Endothelial cell of umbilical vein (primary cell): ENCODE measurements around the gene CHL1. TPM values are rescaled to one million over a fixed set of nuclear protein-coding genes. Genes with fewer than 3 reads are reported as not detected.

Experiments used
- BruUV-seq: library from RNA; stranded (reverse); fragments of 400-500 nt; replicated peaks from 2 replicates; lab custom pipeline; 2021; lab: Mats Ljungman, UMichigan
- CTCF ChIA-PET: fragments of 300-600, 350-600 bp; sonication (Branson Sonifier 250); formaldehyde crosslinking; loops from one replicate; lab custom pipeline; 2021; ENCODE audit warnings: antibody characterized with exemption, inconsistent platforms; lab: Charles Lee
- POLR2A ChIA-PET: fragments of 300-600, 350-600 bp; sonication (Branson Sonifier 250); formaldehyde crosslinking; loops from one replicate; lab custom pipeline; 2021; ENCODE audit warnings: antibody characterized with exemption, inconsistent platforms; lab: Charles Lee
- DNase-seq: peaks from one replicate; pipeline ENCODE4 v3.0.0-alpha.2; 2011; ENCODE audit warnings: low read depth, low spot score
- FAIRE-seq: peaks from 2 replicates; lab custom pipeline; 2011; peaks lifted over from hg19 to GRCh38; lab: Jason Lieb, UNC
- H2AFZ ChIP-seq: 2 replicates; pipeline ENCODE4 v1.6.0; 2012; ENCODE audit warnings: low read depth, low read length, control low read depth, inconsistent platforms
- H3K27ac ChIP-seq: 2 replicates; pipeline ENCODE4 v1.5.1; 2011; ENCODE audit warnings: low read depth, mild to moderate bottlenecking, control low read depth, low read length, moderate library complexity; ENCODE audit not compliant: insufficient read depth
- H3K27me3 ChIP-seq, 2 experiments: 2 replicates each; pipeline versions ENCODE4 v1.6.0 to v1.6.1; 2011; ENCODE audit warnings: low read length in 2 of 2, mixed read lengths in 1 of 2; ENCODE audit not compliant: control insufficient read depth in 2 of 2, insufficient read depth in 2 of 2
- H3K36me3 ChIP-seq, 2 experiments: 2 replicates in 1 of 2; 3 replicates in 1 of 2; pipeline ENCODE4 v1.5.1; 2011; ENCODE audit warnings: low read length in 2 of 2, mild to moderate bottlenecking in 1 of 2, moderate library complexity in 1 of 2; ENCODE audit not compliant: control insufficient read depth in 2 of 2, insufficient read depth in 2 of 2; ENCODE audit errors: extremely low read depth in 1 of 2
- H3K4me1 ChIP-seq: 3 replicates; pipeline ENCODE4 v1.5.1; 2011; ENCODE audit warnings: mild to moderate bottlenecking, low read length; ENCODE audit not compliant: control insufficient read depth, insufficient read depth; ENCODE audit errors: extremely low read depth
- H3K4me2 ChIP-seq: 2 replicates; pipeline ENCODE4 v1.6.1; 2011; ENCODE audit warnings: low read length, control low read depth, mixed read lengths; ENCODE audit not compliant: insufficient read depth
- H3K4me3 ChIP-seq, 3 experiments: fragments of 200-600 bp in 1 of 3; sonication (generic), shearing (Covaris generic) in 1 of 3; replicated peaks in 1 of 3; 2 replicates each; pipeline ENCODE4 v1.5.1; 2011 to 2016; ENCODE audit warnings: control low read depth in 3 of 3, low read length in 3 of 3, mild to moderate bottlenecking in 2 of 3, inconsistent platforms in 1 of 3, low read depth in 1 of 3, moderate library complexity in 1 of 3; ENCODE audit not compliant: insufficient read depth in 1 of 3
- H3K79me2 ChIP-seq: 2 replicates; pipeline ENCODE4 v1.6.0; 2012; ENCODE audit warnings: low read length, inconsistent platforms; ENCODE audit not compliant: control insufficient read depth, insufficient read depth
- H3K9ac ChIP-seq: replicated peaks from 2 replicates; pipeline ENCODE3; 2011; ENCODE audit warnings: low read length, control low read depth; ENCODE audit not compliant: insufficient read depth; ENCODE audit errors: extremely low read depth
- H3K9me1 ChIP-seq: replicated peaks from 3 replicates; pipeline ENCODE4 v1.6.0; 2011; ENCODE audit warnings: mild to moderate bottlenecking, low read length; ENCODE audit not compliant: control insufficient read depth, insufficient read depth; ENCODE audit errors: extremely low read depth
- H3K9me3 ChIP-seq: replicated peaks from 2 replicates; pipeline ENCODE4 v1.5.1; 2012; ENCODE audit warnings: low read length, inconsistent platforms; ENCODE audit not compliant: control insufficient read depth, insufficient read depth
- H4K20me1 ChIP-seq: replicated peaks from 2 replicates; pipeline ENCODE3; 2011; ENCODE audit warnings: mild to moderate bottlenecking, low read length; ENCODE audit not compliant: control insufficient read depth, insufficient read depth; ENCODE audit errors: extremely low read depth
- CTCF ChIP-seq, 2 donors: IDR thresholded peaks; 1 replicate in 1 of 2; 2 replicates in 1 of 2; pipeline ENCODE4 v1.5.1; 2011; ENCODE audit warnings: low read length in 2 of 2, mild to moderate bottlenecking in 2 of 2, moderate library complexity in 2 of 2, control low read depth in 1 of 2, inconsistent platforms in 1 of 2, low read depth in 1 of 2; ENCODE audit not compliant: insufficient read depth in 1 of 2; ENCODE audit errors: extremely low read depth in 1 of 2
- EZH2 ChIP-seq: IDR thresholded peaks from 2 replicates; pipeline ENCODE4 v1.6.1; 2012; ENCODE audit warnings: borderline replicate concordance, low read depth, mild to moderate bottlenecking, moderate library complexity, low read length, inconsistent platforms; ENCODE audit not compliant: severe bottlenecking
- FOS ChIP-seq: IDR thresholded peaks from 2 replicates; pipeline ENCODE4 v1.6.1; 2011; ENCODE audit warnings: mild to moderate bottlenecking, low read length, moderate library complexity, borderline replicate concordance; ENCODE audit not compliant: insufficient read depth
- GATA2 ChIP-seq: IDR thresholded peaks from 2 replicates; pipeline ENCODE4 v1.7.0; 2011; ENCODE audit warnings: low read depth, mild to moderate bottlenecking, moderate library complexity, mixed read lengths, low read length; ENCODE audit not compliant: insufficient read length, insufficient read depth
- JUN ChIP-seq: IDR thresholded peaks from 2 replicates; pipeline ENCODE4 v1.6.1; 2011; ENCODE audit warnings: borderline replicate concordance, low read depth; ENCODE audit not compliant: insufficient read length, insufficient read depth
- MAX ChIP-seq: IDR thresholded peaks from 2 replicates; pipeline ENCODE4 v1.6.1; 2011; ENCODE audit not compliant: insufficient read depth, insufficient read length
- MYC ChIP-seq: IDR thresholded peaks from one replicate; pipeline ENCODE4 v1.6.1; 2011; ENCODE audit warnings: mild to moderate bottlenecking, low read depth, low read length
- POLR2A ChIP-seq: IDR thresholded peaks from 2 replicates; pipeline ENCODE4 v1.6.1; 2012; ENCODE audit warnings: low read depth, mild to moderate bottlenecking, control low read depth, low read length
- POLR2AphosphoS5 ChIP-seq: IDR thresholded peaks from 2 replicates; pipeline ENCODE4 v1.6.1; 2012; ENCODE audit warnings: low read depth, mild to moderate bottlenecking, control low read depth, low read length, moderate library complexity; ENCODE audit not compliant: insufficient read depth
- dilution Hi-C: fragments of 300-500 bp; cut with MboI; formaldehyde crosslinking; loops from one replicate; pipeline ENCODE4 v1.15.0; 2019; ENCODE audit warnings: low sequenced_read_pairs; ENCODE audit not compliant: extremely low pct_ligation_motif_present
- intact Hi-C: fragments of 100-400 bp; cut with micrococcal nuclease; formaldehyde crosslinking; loops from one replicate; pipeline ENCODE4 v1.10.0; 2022
- polyA plus RNA-seq, 4 experiments: library from polyadenylated mRNA; depleted of rRNA in 3 of 4; stranded (reverse) in 3 of 4; unstranded in 1 of 4; fragments of >200 nt; gene quantifications; 2 replicates each; pipeline versions ENCODE4 v1.2.1 to v1.2.3, GENCODE V29; 2011 to 2012; ENCODE audit warnings: missing spikeins in 1 of 4
- total RNA-seq: library from RNA; stranded (reverse); gene quantifications from 2 replicates; pipeline ENCODE4 v1.2.3, GENCODE V29; 2021

The CHL1 gene
- total and polyA plus RNA-seq, 2 donors (not counting 3 experiments of a cell fraction or from before 2014, with no cell fraction given), result not detected

GRCh38 chr3:291028-291427 lies 94.5 kb downstream of the CHL1 start:
- no peak overlapping the region for H3K27ac ChIP-seq
- H4K20me1 ChIP-seq, result no peaks in the 10 kb centered on the region
- intact Hi-C loops, result no loop called here
- H3K4me1 ChIP-seq, result no peaks in the 10 kb centered on the region
- no peak overlapping the region for H2AFZ ChIP-seq
- dilution Hi-C loops, result no loop called here
- no TSS peak for BruUV-seq
- H3K36me3 ChIP-seq, result no peaks in the 10 kb centered on the region
- H3K27me3 ChIP-seq, result no peaks in the 10 kb centered on the region
- no peak for TF ChIP-seq CTCF (IDR thresholded peaks at IDR 0.05; ENCODE audit: extremely low read depth in 1 of 2, insufficient read depth in 1 of 2, low read depth in 1 of 2, low read length in 2 of 2)
- TF ChIP-seq MYC, result no peak
- TF ChIP-seq POLR2AphosphoS5, result no peak
- TF ChIP-seq EZH2, result no peak
- TF ChIP-seq JUN, result no peak
- no peak for TF ChIP-seq MAX
- TF ChIP-seq GATA2, result no peak
- TF ChIP-seq FOS, result no peak
- TF ChIP-seq POLR2A, result no peak
- H3K79me2 ChIP-seq, result no peaks in the 10 kb centered on the region
- no peak for FAIRE-seq
- DNase-seq, result no peak
- no peaks in the 10 kb centered on the region for H3K9me1 ChIP-seq
- CTCF ChIA-PET, result interaction anchor here (1.3 kb wide), 1 partner anchor 8 kb away, joined by 3 read pairs; no protein-coding TSS in a partner anchor
- no peak overlapping the region for H3K4me2 ChIP-seq
- POLR2A ChIA-PET, result no interaction called here
- H3K9ac ChIP-seq, result no peak overlapping the region
- H3K4me3 ChIP-seq, result no peak overlapping the region
- H3K9me3 ChIP-seq, result peaks cover 2% of the 10 kb centered on the region
